Measurements from ENCODE around the gene CAMTA1. TPM values are rescaled to one million over a fixed set of nuclear protein-coding genes. Genes with fewer than 3 reads are reported as not detected.
"Not testable (repeated sequence)": the region's sequence is repeated elsewhere in the genome, so short reads cannot be mapped to it uniquely, and the experiment has no call there.

Gene CAMTA1
- total RNA-seq, 2 donors from 2014 or later: 36.7 to 51.9 TPM

- Mint-ChIP-seq H3K27ac (no peak overlapping the region), H3K4me3 (no peak overlapping the region), H3K4me1 (peaks cover 13% of the 10 kb centered on the region), H3K36me3 (ENCODE audit: low read depth) (no peaks in the 10 kb centered on the region), H3K27me3 (no peaks in the 10 kb centered on the region), H3K9me3 (no peaks in the 10 kb centered on the region)
- no peak for ATAC-seq (replicated peaks)
Observed at GRCh38 chr1:6813165-6813564, 27.9 kb downstream of the CAMTA1 start.

DNA sequence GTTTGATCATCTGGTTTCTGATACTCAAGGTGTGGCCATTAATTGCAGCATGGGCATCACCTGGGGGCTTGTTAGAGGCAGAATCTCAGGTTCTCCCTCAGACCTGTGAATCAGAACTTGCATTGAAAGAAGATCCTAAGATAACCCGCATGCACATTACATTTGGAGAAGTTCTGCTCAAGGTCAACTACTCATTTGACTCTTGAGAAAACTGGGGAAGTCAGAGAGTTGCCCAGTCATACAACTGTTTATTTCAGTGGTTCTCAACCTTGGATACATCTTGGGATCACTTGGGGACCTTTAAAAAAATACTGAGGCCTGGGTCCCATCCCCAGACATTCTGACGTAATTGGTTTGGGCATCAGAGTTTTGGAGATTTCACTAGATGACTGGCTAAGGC is 30.5 kb downstream of the CAMTA1 start:
- Mint-ChIP-seq H3K36me3 (ENCODE audit: low read depth) (peaks cover 3% of the 10 kb centered on the region), H3K9me3 (no peaks in the 10 kb centered on the region), H3K27me3 (no peaks in the 10 kb centered on the region), H3K4me3 (no peak overlapping the region), H3K27ac (no peak overlapping the region), H3K4me1 (peaks cover 29% of the 10 kb centered on the region)
- ATAC-seq (replicated peaks): no peak

GRCh38 chr1:6819246-6820040 is 34.2 kb downstream of the CAMTA1 start:
- peaks cover 36% of the 10 kb centered on the region for H3K4me1 Mint-ChIP-seq
- H3K4me3 Mint-ChIP-seq: no peak overlapping the region
- H3K9me3 Mint-ChIP-seq: no peaks in the 10 kb centered on the region

GRCh38 chr1:6820899-6821298 is 35.6 kb downstream of the CAMTA1 start:
- peak overlapping the region; percentile 25 for H3K27ac Mint-ChIP-seq
- peak overlapping the region; percentile 26 for H3K4me3 Mint-ChIP-seq
- H3K27me3 Mint-ChIP-seq: no peaks in the 10 kb centered on the region
- peaks cover 36% of the 10 kb centered on the region for H3K4me1 Mint-ChIP-seq
- ATAC-seq (replicated peaks): no peak
- H3K36me3 Mint-ChIP-seq (ENCODE audit: low read depth): peaks cover 16% of the 10 kb centered on the region
- no peaks in the 10 kb centered on the region for H3K9me3 Mint-ChIP-seq

More at GRCh38 chr1:6819246-6820040, 34.2 kb downstream of the CAMTA1 start:
- H3K27ac Mint-ChIP-seq: peak overlapping the region; percentile 1
- H3K27me3 Mint-ChIP-seq: no peaks in the 10 kb centered on the region
- no peak for ATAC-seq (replicated peaks)
- H3K36me3 Mint-ChIP-seq (ENCODE audit: low read depth): peaks cover 6% of the 10 kb centered on the region

DNA sequence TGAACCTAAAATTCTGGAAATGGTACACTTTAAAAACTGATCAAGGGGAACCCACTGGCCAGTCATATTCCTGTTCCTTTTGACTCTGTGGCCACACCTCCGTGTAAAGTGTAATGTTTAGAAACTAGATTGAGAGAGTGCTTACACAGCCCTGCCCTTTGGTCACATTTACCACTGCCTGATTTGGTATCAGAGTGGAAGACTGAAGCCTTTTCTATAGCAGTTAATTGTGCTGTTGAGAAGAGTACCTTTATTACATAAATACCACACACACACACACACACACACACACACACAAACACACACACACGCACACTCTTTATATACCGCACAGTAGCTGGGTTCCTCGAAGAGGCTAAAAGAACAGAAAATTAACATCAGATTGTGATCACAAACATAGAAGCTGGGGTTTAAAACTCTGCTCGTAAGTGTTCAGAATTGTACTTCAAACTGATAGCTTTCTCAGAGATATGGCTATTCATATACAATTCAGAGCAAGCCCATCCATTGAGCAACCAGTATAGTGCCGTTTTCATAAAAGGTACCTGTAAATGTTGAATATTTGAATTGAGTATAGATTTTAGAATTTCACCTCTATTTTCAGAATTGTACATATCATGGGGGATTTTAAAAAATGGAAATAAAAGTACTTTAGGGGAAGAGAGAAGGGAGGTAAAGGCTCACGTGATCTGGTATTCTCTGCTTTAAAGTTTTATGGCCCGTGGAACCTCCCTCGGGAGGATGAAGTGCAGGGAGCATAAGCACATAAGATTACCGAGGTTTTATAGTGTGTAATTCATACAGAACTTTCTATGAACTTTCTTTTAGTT is 37.5 kb downstream of the CAMTA1 start:
- peak; percentile 85 for ATAC-seq (replicated peaks)
- no peaks in the 10 kb centered on the region for H3K9me3 Mint-ChIP-seq
- no peak overlapping the region for H3K4me3 Mint-ChIP-seq
- H3K27me3 Mint-ChIP-seq: no peaks in the 10 kb centered on the region
- peaks cover 29% of the 10 kb centered on the region for H3K4me1 Mint-ChIP-seq
- H3K36me3 Mint-ChIP-seq (ENCODE audit: low read depth): peaks cover 35% of the 10 kb centered on the region
- H3K27ac Mint-ChIP-seq: peak overlapping the region; percentile 76

DNA sequence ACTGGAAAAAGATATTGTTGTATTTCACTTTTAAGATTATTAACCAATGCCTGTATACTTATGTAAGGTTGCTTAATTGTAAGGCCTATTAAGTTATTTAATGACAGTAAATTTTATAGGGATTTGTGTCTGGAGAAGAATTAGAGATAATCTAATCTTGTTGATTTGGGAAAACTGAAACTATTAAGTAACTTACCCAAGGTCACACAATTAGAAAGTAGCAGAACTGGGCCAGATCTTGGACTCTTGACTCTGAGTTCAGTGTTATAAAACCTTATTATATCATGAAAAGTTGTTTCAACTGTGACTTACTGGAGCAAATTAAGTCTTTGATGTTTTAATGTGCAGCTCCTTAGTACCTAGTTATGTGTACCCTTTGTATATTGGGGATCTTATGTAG is 38.5 kb downstream of the CAMTA1 start:
- Mint-ChIP-seq H3K4me3 (no peak overlapping the region), H3K9me3 (no peaks in the 10 kb centered on the region), H3K27me3 (no peaks in the 10 kb centered on the region), H3K36me3 (ENCODE audit: low read depth) (peaks cover 44% of the 10 kb centered on the region), H3K27ac (peak overlapping the region; percentile 76), H3K4me1 (peaks cover 26% of the 10 kb centered on the region)
- no peak for ATAC-seq (replicated peaks)

- peaks cover 19% of the 10 kb centered on the region for H3K4me1 Mint-ChIP-seq
- no peak for ATAC-seq (replicated peaks)
- H3K27ac Mint-ChIP-seq: no peak overlapping the region
- H3K4me3 Mint-ChIP-seq: no peak overlapping the region
- H3K36me3 Mint-ChIP-seq (ENCODE audit: low read depth): peaks cover 54% of the 10 kb centered on the region
- H3K9me3 Mint-ChIP-seq: no peaks in the 10 kb centered on the region
- no peaks in the 10 kb centered on the region for H3K27me3 Mint-ChIP-seq
Observed at GRCh38 chr1:6824665-6825368, 39.6 kb downstream of the CAMTA1 start.

- H3K36me3 Mint-ChIP-seq (ENCODE audit: low read depth): peaks cover 58% of the 10 kb centered on the region
- no peaks in the 10 kb centered on the region for H3K9me3 Mint-ChIP-seq
- no peak overlapping the region for H3K4me3 Mint-ChIP-seq
- ATAC-seq (replicated peaks): no peak
- H3K27ac Mint-ChIP-seq: no peak overlapping the region
- H3K27me3 Mint-ChIP-seq: no peaks in the 10 kb centered on the region
- H3K4me1 Mint-ChIP-seq: peaks cover 9% of the 10 kb centered on the region
Observed at GRCh38 chr1:6825828-6826227, 40.6 kb downstream of the CAMTA1 start.

- Mint-ChIP-seq H3K4me1 (peaks cover 8% of the 10 kb centered on the region), H3K27ac (peak overlapping the region; percentile 39), H3K4me3 (no peak overlapping the region), H3K9me3 (no peaks in the 10 kb centered on the region), H3K27me3 (no peaks in the 10 kb centered on the region), H3K36me3 (ENCODE audit: low read depth) (peaks cover 60% of the 10 kb centered on the region)
- ATAC-seq (replicated peaks): no peak
Observed at GRCh38 chr1:6827079-6827478, 41.8 kb downstream of the CAMTA1 start.

GRCh38 chr1:6827630-6828165 is 42.4 kb downstream of the CAMTA1 start:
- ATAC-seq (replicated peaks): no peak
- Mint-ChIP-seq H3K4me3 (no peak overlapping the region), H3K9me3 (no peaks in the 10 kb centered on the region), H3K27ac (peak overlapping the region; percentile 39), H3K36me3 (ENCODE audit: low read depth) (peaks cover 66% of the 10 kb centered on the region), H3K4me1 (peaks cover 5% of the 10 kb centered on the region), H3K27me3 (no peaks in the 10 kb centered on the region)

GRCh38 chr1:6831366-6831765 is 46.1 kb downstream of the CAMTA1 start:
- H3K27ac Mint-ChIP-seq: no peak overlapping the region

DNA sequence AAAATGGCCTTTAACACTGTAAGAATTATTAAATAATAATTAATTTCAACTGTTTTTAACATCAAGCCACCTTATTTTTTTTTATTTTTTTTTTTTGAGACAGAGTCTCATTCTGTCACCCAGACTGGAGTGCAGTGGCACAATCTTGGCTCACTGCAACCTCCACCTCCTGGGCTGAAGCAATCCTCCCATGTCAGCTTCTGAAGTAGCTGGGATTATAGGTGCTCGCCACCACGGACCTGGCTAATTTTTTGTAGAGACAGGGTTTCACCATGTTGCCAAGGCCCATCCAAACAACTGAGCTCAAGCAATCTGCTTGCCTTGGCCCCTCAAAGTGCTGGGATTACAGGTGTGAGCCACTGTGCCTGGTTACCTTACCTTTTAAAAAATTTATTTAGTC is 46.8 kb downstream of the CAMTA1 start:
- H3K4me3 Mint-ChIP-seq; H3K4me1 Mint-ChIP-seq; H3K9me3 Mint-ChIP-seq; H3K27me3 Mint-ChIP-seq; ATAC-seq (replicated peaks); H3K27ac Mint-ChIP-seq: not testable (repeated sequence)
- H3K36me3 Mint-ChIP-seq (ENCODE audit: low read depth): peaks cover 70% of the 10 kb centered on the region

More at GRCh38 chr1:6831366-6831765, 46.1 kb downstream of the CAMTA1 start:
- Mint-ChIP-seq H3K36me3 (ENCODE audit: low read depth) (peaks cover 73% of the 10 kb centered on the region), H3K27me3 (no peaks in the 10 kb centered on the region), H3K4me3 (no peak overlapping the region), H3K9me3 (no peaks in the 10 kb centered on the region), H3K4me1 (no peaks in the 10 kb centered on the region)
- no peak for ATAC-seq (replicated peaks)

- H3K36me3 Mint-ChIP-seq (ENCODE audit: low read depth): peaks cover 64% of the 10 kb centered on the region
Observed at GRCh38 chr1:6832531-6833188, 47.4 kb downstream of the CAMTA1 start.

GRCh38 chr1:6833804-6834203 is 48.5 kb downstream of the CAMTA1 start:
- Mint-ChIP-seq H3K27me3 (no peaks in the 10 kb centered on the region), H3K9me3 (no peaks in the 10 kb centered on the region), H3K4me3 (no peak overlapping the region), H3K4me1 (no peaks in the 10 kb centered on the region), H3K36me3 (ENCODE audit: low read depth) (peaks cover 54% of the 10 kb centered on the region), H3K27ac (no peak overlapping the region)
- no peak for ATAC-seq (replicated peaks)

More at GRCh38 chr1:6832531-6833188, 47.4 kb downstream of the CAMTA1 start:
- ATAC-seq (replicated peaks): no peak
- H3K4me3 Mint-ChIP-seq: no peak overlapping the region
- H3K27ac Mint-ChIP-seq: no peak overlapping the region
- no peaks in the 10 kb centered on the region for H3K4me1 Mint-ChIP-seq
- H3K27me3 Mint-ChIP-seq: no peaks in the 10 kb centered on the region
- H3K9me3 Mint-ChIP-seq: no peaks in the 10 kb centered on the region

All from activated T-helper 17 cell treated with anti-CD3 and anti-CD28 coated beads, Interleukin-2, amount 50 U/mL, for 72 hours (primary cell).